B cell (primary cell): ENCODE results near the gene MBNL2.

Experiments
- EZH2 ChIP-seq: IDR thresholded peaks from 2 replicates; pipeline ENCODE4 v1.6.1; 2012; ENCODE audit warnings: borderline replicate concordance, low read depth, mild to moderate bottlenecking, moderate library complexity, low read length; ENCODE audit not compliant: insufficient read depth, poor library complexity, severe bottlenecking
- TF ChIP-seq, protein P1 (sequence below): fragments of 200-600 bp; IDR thresholded peaks from one replicate; pipeline ENCODE4 v1.8.0; 2022; ENCODE audit warnings: antibody characterized with exemption, mild to moderate bottlenecking

DNA sequence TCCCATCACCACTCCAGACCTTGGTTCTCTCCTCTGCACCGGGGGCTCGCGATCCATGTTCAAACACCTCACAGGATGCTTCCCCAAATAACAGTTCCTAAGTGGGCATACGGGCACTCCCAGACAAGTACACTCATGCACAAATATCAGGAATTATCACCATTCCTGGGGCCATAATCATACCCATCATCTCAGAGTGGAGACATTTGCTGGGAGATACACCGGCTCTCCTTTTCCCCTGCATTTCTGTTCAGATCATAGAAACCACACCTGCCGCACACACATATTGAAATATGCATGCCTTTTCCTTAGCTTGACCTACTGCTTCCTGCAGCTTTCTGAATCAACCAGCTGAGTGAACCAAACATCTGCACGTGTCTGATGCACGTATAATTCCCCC, 33.9 kb upstream of the MBNL2 start:
- TF ChIP-seq, protein P1, sequence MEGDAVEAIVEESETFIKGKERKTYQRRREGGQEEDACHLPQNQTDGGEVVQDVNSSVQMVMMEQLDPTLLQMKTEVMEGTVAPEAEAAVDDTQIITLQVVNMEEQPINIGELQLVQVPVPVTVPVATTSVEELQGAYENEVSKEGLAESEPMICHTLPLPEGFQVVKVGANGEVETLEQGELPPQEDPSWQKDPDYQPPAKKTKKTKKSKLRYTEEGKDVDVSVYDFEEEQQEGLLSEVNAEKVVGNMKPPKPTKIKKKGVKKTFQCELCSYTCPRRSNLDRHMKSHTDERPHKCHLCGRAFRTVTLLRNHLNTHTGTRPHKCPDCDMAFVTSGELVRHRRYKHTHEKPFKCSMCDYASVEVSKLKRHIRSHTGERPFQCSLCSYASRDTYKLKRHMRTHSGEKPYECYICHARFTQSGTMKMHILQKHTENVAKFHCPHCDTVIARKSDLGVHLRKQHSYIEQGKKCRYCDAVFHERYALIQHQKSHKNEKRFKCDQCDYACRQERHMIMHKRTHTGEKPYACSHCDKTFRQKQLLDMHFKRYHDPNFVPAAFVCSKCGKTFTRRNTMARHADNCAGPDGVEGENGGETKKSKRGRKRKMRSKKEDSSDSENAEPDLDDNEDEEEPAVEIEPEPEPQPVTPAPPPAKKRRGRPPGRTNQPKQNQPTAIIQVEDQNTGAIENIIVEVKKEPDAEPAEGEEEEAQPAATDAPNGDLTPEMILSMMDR: no peak
- TF ChIP-seq EZH2: no peak
